Chondrocyte (in vitro differentiated cells): ENCODE data around the gene CACNA1C. TPM values are rescaled to one million over a fixed set of nuclear protein-coding genes. Genes with fewer than 3 reads are reported as not detected.

Source experiments
- DNase-seq: peaks from one replicate; pipeline ENCODE4 v3.0.0; 2021; ENCODE audit warnings: mixed read lengths, low spot score
- H3K27ac Mint-ChIP-seq: one replicate; pipeline ENCODE4 v1.8.0; 2021; ENCODE audit warnings: mild to moderate bottlenecking, moderate library complexity, mixed read lengths; ENCODE audit not compliant: unreplicated experiment
- H3K27me3 Mint-ChIP-seq: 2 replicates; pipeline ENCODE4 v1.8.0; 2021; ENCODE audit warnings: low read depth, mixed read lengths
- H3K36me3 Mint-ChIP-seq: 2 replicates; pipeline ENCODE4 v1.8.0; 2021; ENCODE audit warnings: low read depth, mixed read lengths
- H3K4me1 Mint-ChIP-seq: 2 replicates; pipeline ENCODE4 v1.8.0; 2021; ENCODE audit warnings: low read depth, mild to moderate bottlenecking, mixed read lengths
- H3K4me3 Mint-ChIP-seq: one replicate; pipeline ENCODE4 v1.8.0; 2021; ENCODE audit warnings: mild to moderate bottlenecking, moderate library complexity, mixed read lengths; ENCODE audit not compliant: unreplicated experiment
- H3K9me3 Mint-ChIP-seq: 2 replicates; pipeline ENCODE4 v1.8.0; 2021; ENCODE audit warnings: low read depth, mixed read lengths
- CTCF ChIP-seq: fragments of 200-600 bp; sonication (generic); IDR thresholded peaks from 2 replicates; pipeline ENCODE4 v1.5.0; 2021; ENCODE audit warnings: antibody characterized with exemption, mild to moderate bottlenecking, moderate library complexity
- total RNA-seq: library from RNA; stranded (reverse); gene quantifications from 3 replicates; pipeline ENCODE4 v1.2.1, GENCODE V29; 2021

The CACNA1C gene
- total RNA-seq, 1 donor from 2014 or later: 27.0 TPM

GRCh38 chr12:2242816-2243215 lies 190.0 kb downstream of the CACNA1C start:
- no peaks in the 10 kb centered on the region for H3K36me3 Mint-ChIP-seq
- DNase-seq: no peak
- H3K27ac Mint-ChIP-seq: no peak overlapping the region
- H3K9me3 Mint-ChIP-seq: no peaks in the 10 kb centered on the region
- no peak overlapping the region for H3K4me3 Mint-ChIP-seq
- H3K27me3 Mint-ChIP-seq: no peaks in the 10 kb centered on the region
- H3K4me1 Mint-ChIP-seq: peaks cover 43% of the 10 kb centered on the region
- TF ChIP-seq CTCF: no peak

DNA sequence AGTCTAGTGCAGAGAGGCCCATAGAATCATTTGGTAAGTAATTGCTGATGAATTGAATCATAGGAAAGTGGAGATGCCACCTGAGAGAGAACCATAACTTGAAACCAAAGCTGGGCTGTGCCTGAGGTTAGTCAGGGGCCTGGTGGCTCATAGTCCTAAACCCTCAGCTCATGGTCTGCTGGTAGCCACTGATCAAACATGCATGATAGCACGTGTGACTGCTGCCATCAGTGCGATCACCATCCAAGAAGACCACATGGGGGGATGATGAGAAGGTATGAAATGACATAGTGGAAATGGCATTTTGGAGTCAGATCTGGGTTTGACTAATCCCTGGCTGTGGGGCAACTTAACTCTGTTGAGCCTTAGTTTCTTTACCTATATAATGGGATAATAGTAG lies 190.5 kb downstream of the CACNA1C start:
- Mint-ChIP-seq H3K27ac (no peak overlapping the region), H3K27me3 (no peaks in the 10 kb centered on the region), H3K9me3 (no peaks in the 10 kb centered on the region), H3K4me3 (no peak overlapping the region), H3K36me3 (no peaks in the 10 kb centered on the region), H3K4me1 (peaks cover 46% of the 10 kb centered on the region)
- no peak for DNase-seq
- no peak for TF ChIP-seq CTCF

DNA sequence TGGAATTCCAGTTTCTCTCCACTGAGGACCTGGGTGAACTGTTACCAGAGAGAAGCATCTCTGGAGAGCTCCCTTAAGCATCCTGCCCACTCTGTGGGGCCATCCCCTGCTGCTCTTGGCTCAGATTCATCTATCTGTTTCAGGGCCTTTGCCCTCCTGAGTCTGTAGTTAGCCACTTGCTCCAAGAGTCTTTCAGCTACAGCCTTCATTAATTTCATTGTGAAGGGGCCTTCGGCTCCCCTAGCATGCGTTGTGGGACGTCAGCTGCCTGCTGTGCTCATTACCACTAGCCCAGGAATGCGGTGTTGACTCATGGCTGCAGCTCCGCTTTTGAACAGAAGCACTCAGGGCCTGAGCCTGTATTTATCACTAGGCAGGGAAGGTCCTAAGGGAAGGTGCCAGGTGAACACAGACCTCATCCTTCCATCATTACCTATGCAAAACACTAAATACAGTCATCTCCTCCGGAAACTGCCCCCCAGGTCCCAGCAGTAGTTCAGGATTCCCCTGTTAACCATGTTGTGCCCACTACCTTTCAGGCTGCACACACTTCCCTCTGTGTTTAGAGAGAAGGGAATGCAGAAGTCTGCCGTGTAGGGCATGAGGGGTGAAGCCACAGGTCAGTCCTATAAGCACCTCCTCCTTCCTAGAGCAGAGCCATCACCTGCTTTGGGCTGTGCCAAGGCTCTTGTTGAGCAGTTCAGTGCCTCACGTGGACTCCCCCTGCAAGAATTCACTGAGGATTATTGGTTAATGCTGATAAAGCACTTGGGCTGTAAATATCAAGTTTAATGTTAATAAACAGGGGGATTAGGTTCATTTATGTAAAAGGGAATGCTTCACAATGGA lies 191.4 kb downstream of the CACNA1C start:
- Mint-ChIP-seq H3K27ac (peak overlapping the region; percentile 95), H3K27me3 (no peaks in the 10 kb centered on the region), H3K9me3 (no peaks in the 10 kb centered on the region), H3K4me3 (no peak overlapping the region), H3K4me1 (peaks cover 55% of the 10 kb centered on the region), H3K36me3 (no peaks in the 10 kb centered on the region)
- DNase-seq: no peak
- TF ChIP-seq CTCF: no peak

- Mint-ChIP-seq H3K4me1 (peaks cover 68% of the 10 kb centered on the region), H3K4me3 (no peak overlapping the region), H3K9me3 (no peaks in the 10 kb centered on the region), H3K36me3 (no peaks in the 10 kb centered on the region), H3K27me3 (no peaks in the 10 kb centered on the region), H3K27ac (no peak overlapping the region)
- TF ChIP-seq CTCF: no peak
- DNase-seq: no peak
These were observed 193.6 kb downstream of the CACNA1C start for GRCh38 chr12:2246358-2246757.

GRCh38 chr12:2247120-2247519 lies 194.3 kb downstream of the CACNA1C start:
- no peaks in the 10 kb centered on the region for H3K9me3 Mint-ChIP-seq
- H3K4me1 Mint-ChIP-seq: peaks cover 72% of the 10 kb centered on the region
- no peak overlapping the region for H3K27ac Mint-ChIP-seq
- TF ChIP-seq CTCF: no peak
- H3K27me3 Mint-ChIP-seq: no peaks in the 10 kb centered on the region
- DNase-seq: no peak
- H3K4me3 Mint-ChIP-seq: no peak overlapping the region
- no peaks in the 10 kb centered on the region for H3K36me3 Mint-ChIP-seq
